Activated CD8-positive, alpha-beta memory T cell treated with anti-CD3 and anti-CD28 coated beads, Interleukin-2, amount 10 ng/mL, durations not matched to agents 7 days and 5 days (primary cell): ENCODE measurements around the gene VWA3B. TPM values are rescaled to one million over a fixed set of nuclear protein-coding genes. Genes with fewer than 3 reads are reported as not detected.
A peak's percentile ranks its signal among the peaks of the same experiment; 100 is the strongest.
"Not testable (repeated sequence)": the region's sequence is repeated elsewhere in the genome, so short reads cannot be mapped to it uniquely, and the experiment has no call there.

Experiments
- ATAC-seq: fragments of 150-1000 bp; cut with Tn5 transposase; one replicate; pipeline ENCODE4 v1.10.0; 2021; ENCODE audit warnings: moderate library complexity
- CTCF ChIA-PET: fragments of 350-600 bp; sonication (Branson Sonifier 250); formaldehyde crosslinking; loops from one replicate; lab custom pipeline; 2021; ENCODE audit warnings: antibody characterized with exemption; lab: Charles Lee
- DNase-seq: peaks from one replicate; pipeline ENCODE4 v3.0.0-alpha.2; 2020
- H3K27ac Mint-ChIP-seq: one replicate; pipeline ENCODE4 v1.8.0; 2021; ENCODE audit warnings: mild to moderate bottlenecking, mixed read lengths
- H3K27me3 Mint-ChIP-seq: one replicate; pipeline ENCODE4 v1.8.0; 2021; ENCODE audit warnings: mixed read lengths
- H3K36me3 Mint-ChIP-seq: one replicate; pipeline ENCODE4 v1.8.0; 2021; ENCODE audit warnings: mild to moderate bottlenecking, mixed read lengths
- H3K4me1 Mint-ChIP-seq: one replicate; pipeline ENCODE4 v1.8.0; 2021; ENCODE audit warnings: mixed read lengths
- H3K4me3 Mint-ChIP-seq: one replicate; pipeline ENCODE4 v1.8.0; 2021; ENCODE audit warnings: mild to moderate bottlenecking, moderate library complexity, mixed read lengths
- H3K9me3 Mint-ChIP-seq: one replicate; pipeline ENCODE4 v1.8.0; 2022; ENCODE audit warnings: low read depth, mixed read lengths
- total RNA-seq, 2 experiments: library from RNA; stranded (reverse); gene quantifications; one replicate each; pipeline ENCODE4 v1.2.3, GENCODE V29; 2021

Gene VWA3B
- total RNA-seq, 2 experiments from 2014 or later: not detected

DNA sequence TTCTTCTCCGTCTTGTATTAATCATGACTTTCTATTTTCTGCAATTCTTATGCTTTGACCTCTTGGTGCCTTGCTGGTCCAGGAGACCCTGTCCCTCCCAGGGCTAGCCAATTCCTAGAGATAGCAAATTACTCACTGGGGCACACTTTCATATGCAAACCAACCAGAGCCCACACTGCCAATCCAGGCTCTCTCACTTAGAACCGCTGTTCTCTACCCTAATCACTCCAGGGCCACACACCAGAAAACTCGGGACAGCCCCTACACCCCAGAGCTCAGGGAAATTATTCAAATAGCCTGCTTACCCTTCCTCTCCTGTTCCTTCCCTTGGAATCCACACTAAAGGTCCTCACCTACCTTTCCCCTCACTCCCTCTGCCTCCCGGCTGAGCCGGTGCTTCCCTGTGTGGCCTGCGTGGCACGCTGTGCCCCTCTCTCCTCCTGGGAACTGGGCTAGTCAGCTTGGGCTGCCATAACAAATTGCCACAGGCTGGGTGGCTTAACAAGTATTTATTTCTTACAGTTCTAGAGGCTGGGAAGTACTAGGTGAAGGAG, 41.7 kb downstream of the VWA3B start:
- peaks cover 36% of the 10 kb centered on the region for H3K27me3 Mint-ChIP-seq
- H3K36me3 Mint-ChIP-seq: no peaks in the 10 kb centered on the region
- H3K27ac Mint-ChIP-seq: no peak overlapping the region
- DNase-seq (no peak), ATAC-seq (no peak)
- CTCF ChIA-PET: no interaction called here
- no peaks in the 10 kb centered on the region for H3K4me1 Mint-ChIP-seq
- H3K9me3 Mint-ChIP-seq: no peaks in the 10 kb centered on the region
- no peak overlapping the region for H3K4me3 Mint-ChIP-seq

DNA sequence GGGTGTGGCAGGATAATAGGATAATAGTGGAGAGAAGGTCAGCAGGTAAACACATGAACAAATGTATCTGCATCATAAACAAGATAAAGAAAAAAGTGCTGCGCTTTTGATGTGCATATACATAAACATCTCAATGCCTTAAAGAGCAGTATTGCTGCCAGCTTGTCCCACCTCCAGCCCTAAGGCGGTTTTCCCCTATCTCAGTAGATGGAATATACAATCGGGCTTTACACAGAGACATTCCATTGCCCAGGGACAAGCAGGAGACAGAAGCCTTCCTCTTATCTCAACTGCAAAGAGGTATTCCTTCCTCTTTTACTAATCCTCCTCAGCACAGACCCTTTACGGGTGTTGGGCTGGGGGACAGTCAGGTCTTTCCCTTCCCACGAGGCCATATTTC, 43.1 kb downstream of the VWA3B start:
- H3K9me3 Mint-ChIP-seq, DNase-seq, H3K36me3 Mint-ChIP-seq, CTCF ChIA-PET, ATAC-seq, H3K27ac Mint-ChIP-seq, H3K4me3 Mint-ChIP-seq: not testable (repeated sequence)
- H3K4me1 Mint-ChIP-seq: peaks cover 11% of the 10 kb centered on the region
- peaks cover 27% of the 10 kb centered on the region for H3K27me3 Mint-ChIP-seq

DNA sequence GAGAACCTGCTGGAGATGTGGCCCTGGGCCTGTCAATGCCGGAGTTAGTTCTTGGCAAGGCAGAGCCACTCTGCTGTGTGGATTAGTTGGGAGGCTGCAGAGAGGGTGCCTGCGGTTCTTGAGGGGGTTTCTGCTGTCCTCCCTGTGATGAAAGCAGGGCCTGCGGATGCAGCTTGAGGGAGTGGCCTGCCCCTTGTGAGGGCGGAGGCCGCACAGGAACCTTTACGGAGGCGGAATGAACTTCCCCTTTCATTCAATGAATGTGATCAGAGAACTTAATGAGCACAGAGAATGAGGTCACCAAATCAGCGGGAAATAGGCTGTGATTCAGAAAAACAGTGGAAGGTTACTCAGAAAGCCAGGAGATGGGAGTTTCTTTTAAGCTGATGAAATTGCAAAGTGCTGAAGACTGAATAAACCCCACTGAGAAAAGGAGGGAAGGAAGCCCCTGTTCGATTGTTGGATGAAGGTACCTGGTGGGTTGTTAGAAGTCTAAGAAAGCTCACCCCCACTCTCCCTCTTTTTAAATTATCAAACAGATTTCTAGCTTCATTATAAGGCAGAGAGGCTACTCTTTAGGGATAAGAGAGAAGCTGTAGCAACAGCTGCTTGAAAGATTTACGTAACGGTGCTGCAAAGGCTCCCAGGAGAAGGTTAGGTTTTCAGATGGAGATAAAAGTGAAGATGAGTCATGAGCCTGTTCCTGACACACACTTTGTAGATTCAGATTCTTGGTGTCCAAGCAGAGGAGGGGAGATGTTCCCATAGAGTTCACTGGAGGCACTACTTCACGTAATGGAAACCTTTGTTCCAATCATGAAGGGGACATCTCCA, 47.4 kb downstream of the VWA3B start:
- no peak overlapping the region for H3K4me3 Mint-ChIP-seq
- H3K4me1 Mint-ChIP-seq: peaks cover 11% of the 10 kb centered on the region
- H3K9me3 Mint-ChIP-seq: no peaks in the 10 kb centered on the region
- H3K27me3 Mint-ChIP-seq: peaks cover 17% of the 10 kb centered on the region
- no peaks in the 10 kb centered on the region for H3K36me3 Mint-ChIP-seq
- ATAC-seq: peak; percentile 80
- DNase-seq: peak; percentile 67
- CTCF ChIA-PET: interaction anchor here (0.6 to 0.9 kb wide), 2 partner anchors 23 to 61 kb away, joined by 3 read pairs; no protein-coding TSS in a partner anchor
- no peak overlapping the region for H3K27ac Mint-ChIP-seq

DNA sequence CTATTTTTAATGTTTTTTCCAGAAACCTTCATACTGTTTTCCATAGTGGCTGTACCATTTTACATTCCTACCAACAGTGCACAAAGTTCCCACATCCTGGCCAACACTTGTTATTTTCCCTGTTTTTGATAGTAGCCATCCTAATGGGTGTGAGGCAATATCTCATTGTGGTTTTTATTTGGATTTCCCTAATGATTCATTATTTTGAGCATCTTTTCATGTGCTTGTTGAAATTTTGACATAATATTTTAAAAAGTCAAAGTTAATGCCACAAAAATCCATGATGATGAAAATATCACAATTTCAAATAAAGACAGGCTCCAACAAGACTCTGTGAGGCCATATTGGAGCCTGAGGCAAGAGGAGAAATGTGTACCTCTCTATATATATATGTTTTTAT, 50.2 kb downstream of the VWA3B start:
- CTCF ChIA-PET: no interaction called here
- peaks cover 3% of the 10 kb centered on the region for H3K27me3 Mint-ChIP-seq
- H3K9me3 Mint-ChIP-seq: no peaks in the 10 kb centered on the region
- no peak for DNase-seq
- no peak overlapping the region for H3K4me3 Mint-ChIP-seq
- H3K36me3 Mint-ChIP-seq: no peaks in the 10 kb centered on the region
- no peak overlapping the region for H3K27ac Mint-ChIP-seq
- ATAC-seq: no peak
- H3K4me1 Mint-ChIP-seq: peaks cover 11% of the 10 kb centered on the region

DNA sequence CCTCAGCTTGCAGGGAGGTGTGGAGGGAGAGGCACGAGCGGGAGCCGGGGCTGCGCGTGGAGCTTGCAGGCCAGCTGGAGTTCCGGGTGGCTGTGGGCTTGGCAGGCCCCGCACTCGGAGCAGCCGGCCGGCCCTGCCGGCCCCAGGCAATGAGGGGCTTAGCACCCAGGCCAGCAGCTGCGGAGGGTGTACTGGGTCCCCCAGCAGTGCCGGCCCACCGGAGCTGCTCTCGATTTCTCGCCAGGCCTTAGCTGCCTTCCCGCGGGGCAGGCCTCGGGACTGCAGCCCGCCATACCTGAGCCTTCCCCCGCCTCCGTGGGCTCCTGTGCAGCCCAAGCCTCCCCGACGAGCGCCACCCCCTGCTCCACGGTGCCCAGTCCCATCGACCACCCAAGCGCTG, 52.0 kb downstream of the VWA3B start:
- H3K36me3 Mint-ChIP-seq, H3K4me3 Mint-ChIP-seq, ATAC-seq, H3K27me3 Mint-ChIP-seq, CTCF ChIA-PET, H3K27ac Mint-ChIP-seq, DNase-seq, H3K9me3 Mint-ChIP-seq, H3K4me1 Mint-ChIP-seq: not testable (repeated sequence)

DNA sequence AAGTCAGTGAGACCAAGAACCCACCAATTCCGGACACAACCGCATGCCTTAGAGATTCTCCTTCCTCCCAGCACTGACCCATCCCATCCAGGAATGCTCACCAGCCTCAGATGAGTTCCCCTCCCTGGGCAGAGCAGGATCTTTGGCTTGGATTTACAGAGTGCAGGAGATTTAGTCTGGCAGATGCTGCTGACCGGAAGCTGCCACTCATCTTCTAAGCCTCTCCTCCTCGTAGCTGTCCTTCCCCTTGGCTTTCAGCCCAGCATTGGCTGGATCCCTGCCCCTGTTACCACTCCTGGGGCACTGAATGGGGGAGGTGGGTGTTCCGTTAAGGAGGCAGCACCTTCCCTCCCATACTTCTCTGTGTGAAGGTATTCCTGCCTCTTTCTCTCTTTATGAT, 53.2 kb downstream of the VWA3B start:
- Mint-ChIP-seq H3K9me3 (no peaks in the 10 kb centered on the region), H3K36me3 (no peaks in the 10 kb centered on the region), H3K4me3 (no peak overlapping the region), H3K4me1 (no peaks in the 10 kb centered on the region), H3K27ac (no peak overlapping the region), H3K27me3 (peaks cover 3% of the 10 kb centered on the region)
- CTCF ChIA-PET: no interaction called here
- DNase-seq: no peak
- ATAC-seq: no peak

DNA sequence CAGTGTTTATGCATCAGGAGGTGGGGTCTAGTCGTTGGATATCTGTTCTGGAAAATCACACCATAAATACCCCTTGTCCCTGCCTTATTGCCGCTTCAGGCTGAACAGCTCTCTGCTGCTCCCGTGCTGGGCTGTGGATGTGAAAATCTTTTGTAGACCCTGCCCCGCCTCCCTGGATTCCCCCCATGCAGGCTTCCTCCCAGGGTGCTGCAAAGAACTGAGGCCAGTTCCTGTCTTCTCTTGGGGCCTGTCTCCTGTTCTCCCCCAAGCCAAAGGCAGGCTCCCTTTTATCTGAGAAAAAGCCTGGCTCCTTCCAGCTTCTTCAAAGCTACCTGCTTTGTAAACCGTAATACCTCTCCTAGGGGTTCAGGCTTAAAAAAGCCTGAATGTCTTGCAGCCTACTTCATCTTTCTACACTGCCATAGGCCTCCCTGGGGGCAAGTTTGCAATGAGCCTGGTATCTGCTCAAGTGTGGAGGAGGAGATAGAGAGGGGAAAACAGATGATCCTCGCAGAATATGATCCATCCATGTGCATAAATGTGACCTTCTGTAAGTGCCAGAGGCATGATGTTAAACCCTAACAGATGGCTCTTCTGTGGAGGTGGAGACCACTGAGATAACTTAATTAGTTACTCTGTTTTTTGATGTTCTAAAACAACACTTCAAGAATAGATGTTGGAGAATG, 55.3 kb downstream of the VWA3B start:
- CTCF ChIA-PET: no interaction called here
- no peak overlapping the region for H3K4me3 Mint-ChIP-seq
- no peak overlapping the region for H3K27ac Mint-ChIP-seq
- H3K9me3 Mint-ChIP-seq: no peaks in the 10 kb centered on the region
- ATAC-seq (no peak), DNase-seq (no peak)
- H3K36me3 Mint-ChIP-seq: no peaks in the 10 kb centered on the region
- no peaks in the 10 kb centered on the region for H3K4me1 Mint-ChIP-seq
- H3K27me3 Mint-ChIP-seq: peaks cover 9% of the 10 kb centered on the region

DNA sequence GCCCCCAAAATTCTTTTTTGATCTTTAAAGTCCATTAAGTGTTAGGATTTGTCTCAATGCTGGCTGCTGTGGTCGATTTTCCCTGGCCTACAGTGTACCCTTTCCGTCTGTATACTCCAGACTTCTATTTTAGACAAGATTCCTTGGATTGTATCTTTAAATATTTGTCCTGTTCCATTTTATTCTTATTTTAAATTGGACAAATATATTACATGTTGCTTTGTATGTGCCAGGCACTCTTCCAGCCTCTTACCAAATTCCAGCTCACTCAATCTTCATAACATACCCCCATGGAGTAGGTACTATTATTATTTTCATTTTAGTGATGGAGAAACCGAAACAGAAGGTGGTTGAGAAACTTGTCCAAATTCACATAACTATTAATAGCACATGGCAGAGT, 58.1 kb downstream of the VWA3B start:
- Mint-ChIP-seq H3K4me1 (peaks cover 5% of the 10 kb centered on the region), H3K4me3 (no peak overlapping the region), H3K36me3 (no peaks in the 10 kb centered on the region), H3K9me3 (peaks cover 4% of the 10 kb centered on the region), H3K27me3 (peaks cover 15% of the 10 kb centered on the region), H3K27ac (no peak overlapping the region)
- no peak for DNase-seq
- ATAC-seq: no peak
- CTCF ChIA-PET: no interaction called here

DNA sequence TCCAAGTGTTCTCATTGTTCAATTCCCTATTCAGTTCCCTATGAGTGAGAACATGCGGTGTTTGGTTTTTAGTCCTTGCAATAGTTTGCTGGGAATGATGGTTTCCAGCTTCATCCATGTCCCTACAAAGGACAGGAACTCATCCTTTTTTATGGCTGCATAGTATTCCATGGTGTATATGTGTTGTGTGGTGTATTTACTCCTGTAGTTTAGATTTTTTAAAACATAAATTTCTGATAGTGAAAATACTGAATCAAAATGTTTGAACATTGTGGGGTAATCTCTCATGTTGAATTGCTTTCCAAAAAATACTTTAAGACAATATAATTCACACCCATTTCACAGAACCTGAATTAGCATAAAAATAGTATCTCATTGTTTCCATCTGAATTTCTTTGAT, 60.9 kb downstream of the VWA3B start:
- H3K4me3 Mint-ChIP-seq, H3K4me1 Mint-ChIP-seq, H3K27ac Mint-ChIP-seq, H3K9me3 Mint-ChIP-seq, CTCF ChIA-PET, DNase-seq, H3K36me3 Mint-ChIP-seq, ATAC-seq: not testable (repeated sequence)
- peaks cover 15% of the 10 kb centered on the region for H3K27me3 Mint-ChIP-seq

DNA sequence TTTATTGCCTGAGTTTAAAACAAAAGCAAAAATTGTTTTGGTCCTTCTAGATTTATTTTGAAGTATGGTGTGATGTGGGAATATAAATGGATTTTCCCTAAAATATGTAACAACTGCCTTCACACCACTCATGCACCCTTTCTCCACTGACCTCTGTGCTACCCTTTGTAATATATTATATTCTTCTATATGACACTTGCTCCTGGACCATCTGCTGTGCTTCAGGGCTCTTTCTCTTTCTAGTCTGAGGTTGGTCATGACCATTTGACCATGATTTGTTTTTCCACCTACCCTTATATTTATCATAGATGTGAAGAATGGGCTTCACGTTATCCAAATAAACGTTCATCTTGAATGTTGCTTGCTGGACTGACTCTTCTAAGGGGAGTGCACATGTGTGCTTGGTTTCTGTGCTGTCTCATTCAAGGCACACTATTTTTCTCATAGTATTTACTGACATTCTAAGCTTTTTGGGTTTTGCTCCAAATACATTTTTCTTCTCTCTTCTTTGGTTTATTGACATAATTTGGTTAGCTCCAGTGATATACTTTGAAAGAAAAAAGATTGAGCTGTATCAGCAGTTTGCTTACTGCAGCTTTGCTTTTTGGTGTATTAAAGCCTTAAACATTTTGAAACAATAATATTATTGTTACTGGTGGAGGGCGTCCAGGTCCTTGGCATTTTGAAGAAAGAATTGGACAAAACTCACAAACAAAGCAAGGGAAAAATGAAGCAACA, 61.8 kb downstream of the VWA3B start:
- Mint-ChIP-seq H3K9me3 (peaks cover 4% of the 10 kb centered on the region), H3K27ac (no peak overlapping the region), H3K4me3 (no peak overlapping the region), H3K4me1 (peaks cover 5% of the 10 kb centered on the region), H3K36me3 (no peaks in the 10 kb centered on the region), H3K27me3 (peaks cover 15% of the 10 kb centered on the region)
- CTCF ChIA-PET: no interaction called here
- DNase-seq (no peak), ATAC-seq (no peak)

DNA sequence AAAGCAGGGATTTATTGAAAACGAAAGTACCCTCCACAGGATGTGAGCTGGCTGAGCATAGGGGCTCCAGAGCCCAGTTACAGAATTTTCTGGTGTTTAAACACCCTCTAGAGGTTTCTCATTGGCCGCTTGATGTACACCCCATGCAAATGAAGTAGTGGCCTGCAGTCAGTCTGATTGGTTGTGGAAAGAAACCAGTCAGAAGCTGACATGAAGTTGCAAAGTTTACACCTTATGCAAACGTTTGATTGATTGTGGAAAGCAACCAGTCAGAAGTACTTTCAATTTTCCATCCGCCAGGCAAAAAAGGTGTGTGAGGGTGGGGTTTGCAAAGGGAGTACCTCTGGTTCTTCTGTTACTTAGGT, 62.3 kb downstream of the VWA3B start:
- Mint-ChIP-seq H3K4me3 (no peak overlapping the region), H3K36me3 (no peaks in the 10 kb centered on the region), H3K9me3 (peaks cover 4% of the 10 kb centered on the region), H3K27me3 (peaks cover 15% of the 10 kb centered on the region), H3K4me1 (peaks cover 5% of the 10 kb centered on the region), H3K27ac (no peak overlapping the region)
- ATAC-seq (peak; percentile 76), DNase-seq (peak; percentile 48)
- CTCF ChIA-PET: no interaction called here

DNA sequence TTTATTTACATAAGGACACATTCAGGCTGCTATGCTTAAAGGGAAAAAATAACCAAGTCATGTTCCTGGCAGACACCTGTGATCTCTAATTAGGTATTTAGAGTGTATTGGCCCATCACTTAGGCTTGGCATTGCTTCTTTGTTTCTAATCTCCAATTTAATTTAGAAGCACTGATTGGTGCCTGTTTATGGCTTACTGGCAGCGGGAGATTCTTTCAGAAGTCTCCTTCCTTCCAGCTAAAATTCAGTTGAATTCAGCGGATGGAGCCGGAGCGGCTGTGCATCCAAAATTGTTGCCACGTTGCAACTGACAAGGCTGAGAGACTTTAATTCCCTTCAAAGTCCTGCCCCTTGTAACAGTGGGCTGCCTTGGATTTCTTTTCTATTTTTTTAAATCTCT, 66.5 kb downstream of the VWA3B start:
- Mint-ChIP-seq H3K4me1 (peaks cover 5% of the 10 kb centered on the region), H3K27ac (no peak overlapping the region)
- CTCF ChIA-PET: no interaction called here

DNA sequence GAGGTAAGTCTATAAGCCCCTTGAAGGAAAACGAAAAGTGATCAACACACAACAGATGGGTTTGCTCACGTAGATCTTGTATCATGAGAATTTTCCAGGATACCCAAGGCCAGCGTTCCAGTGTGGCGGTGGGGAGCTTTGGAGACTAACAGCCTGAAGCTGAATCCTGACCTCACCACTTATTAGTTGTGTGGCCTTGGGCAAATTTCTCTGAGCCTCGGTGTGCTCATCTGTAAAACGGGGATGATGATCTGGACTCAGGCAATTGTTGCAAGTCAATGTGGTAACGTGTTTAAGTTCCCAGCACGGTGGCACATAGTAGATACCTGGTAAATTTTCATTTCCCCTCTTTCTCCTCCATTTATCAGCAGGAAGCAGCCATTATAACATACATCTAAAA, 68.3 kb downstream of the VWA3B start:
- H3K4me3 Mint-ChIP-seq: no peak overlapping the region
- CTCF ChIA-PET: no interaction called here

More for the DNA sequence above, 66.5 kb downstream of the VWA3B start:
- Mint-ChIP-seq H3K9me3 (no peaks in the 10 kb centered on the region), H3K27me3 (peaks cover 9% of the 10 kb centered on the region), H3K36me3 (no peaks in the 10 kb centered on the region), H3K4me3 (no peak overlapping the region)
- ATAC-seq: no peak
- DNase-seq: no peak

More for the DNA sequence above, 68.3 kb downstream of the VWA3B start:
- ATAC-seq (no peak), DNase-seq (no peak)
- no peaks in the 10 kb centered on the region for H3K36me3 Mint-ChIP-seq
- no peaks in the 10 kb centered on the region for H3K4me1 Mint-ChIP-seq
- H3K9me3 Mint-ChIP-seq: no peaks in the 10 kb centered on the region
- H3K27me3 Mint-ChIP-seq: peaks cover 12% of the 10 kb centered on the region
- no peak overlapping the region for H3K27ac Mint-ChIP-seq
